Stimulated activated CD4-positive, alpha-beta T cell treated with anti-CD3 and anti-CD28 coated beads, TNF-alpha, amount 100 ng/mL, for 1 hour (primary cell): ENCODE data around the gene CFAP47.
"Not testable (repeated sequence)": the region's sequence is repeated elsewhere in the genome, so short reads cannot be mapped to it uniquely, and the experiment has no call there.

ENCODE experiments used
- DNase-seq, 3 donors: peaks; one replicate each; pipeline ENCODE4 v3.0.0-alpha.2; 2020; ENCODE audit warnings: low read depth in 3 of 3, low spot score in 1 of 3

The CFAP47 gene, protein sequence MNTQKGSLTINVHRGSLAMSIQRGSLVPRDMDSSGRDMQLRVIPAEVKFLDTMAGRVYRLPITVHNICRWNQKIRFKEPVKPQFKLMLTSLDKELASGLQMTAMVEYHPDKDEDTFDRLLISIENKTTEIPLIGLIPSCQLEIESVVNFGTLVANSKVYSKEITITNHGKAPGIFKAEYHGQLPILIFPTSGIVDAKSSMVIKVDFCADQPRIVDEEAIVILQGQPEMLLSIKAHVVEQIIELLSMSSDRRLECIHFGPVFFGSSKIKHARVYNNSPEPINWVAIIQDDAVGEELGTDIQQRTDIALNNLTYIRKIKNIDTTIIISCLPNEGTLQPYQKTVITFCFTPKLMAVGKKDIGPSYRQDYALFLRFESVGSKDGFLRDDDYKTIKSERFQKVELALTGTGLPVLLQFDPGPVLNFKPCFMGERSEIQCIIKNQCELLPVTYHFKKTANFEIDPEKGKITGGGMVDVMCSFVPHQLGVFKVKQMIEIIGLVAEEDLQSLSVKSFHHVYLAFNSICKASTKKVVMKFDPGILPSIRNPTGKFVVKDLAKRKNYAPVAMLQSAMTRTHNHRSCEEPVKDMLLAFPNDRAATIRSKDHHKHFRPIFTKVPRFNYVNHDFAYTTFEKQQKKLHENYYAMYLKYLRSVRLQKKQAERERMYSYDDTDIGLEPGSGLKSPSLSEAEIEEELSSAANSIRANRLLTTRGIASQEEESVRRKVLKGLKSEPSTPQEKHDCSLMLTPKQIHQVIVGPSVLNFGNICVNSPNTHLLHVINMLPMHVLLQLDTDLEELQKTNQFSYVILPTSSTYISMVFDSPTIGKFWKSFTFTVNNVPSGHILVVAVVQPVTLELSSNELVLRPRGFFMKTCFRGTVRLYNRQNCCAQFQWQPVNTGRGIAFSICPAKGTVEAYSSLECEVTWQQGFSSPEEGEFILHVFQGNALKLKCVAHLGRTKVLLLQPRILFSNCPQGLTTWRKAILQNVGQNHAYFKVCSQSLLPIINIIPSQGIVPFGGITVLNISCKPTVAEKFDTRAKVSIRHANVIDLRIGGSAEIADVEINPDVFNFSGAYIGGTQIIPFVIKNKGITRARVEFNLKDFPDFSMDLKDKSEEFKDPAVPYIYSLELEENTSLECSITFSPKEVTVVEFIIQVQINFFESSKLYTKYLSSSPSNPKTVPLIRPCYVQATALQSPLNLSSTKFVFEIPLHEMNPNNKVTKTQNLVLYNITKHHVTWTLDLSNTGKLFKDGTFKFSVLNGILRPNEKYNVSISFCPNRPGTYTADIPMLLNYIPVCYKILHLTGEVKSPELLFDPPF (N-terminal part only)

DNA sequence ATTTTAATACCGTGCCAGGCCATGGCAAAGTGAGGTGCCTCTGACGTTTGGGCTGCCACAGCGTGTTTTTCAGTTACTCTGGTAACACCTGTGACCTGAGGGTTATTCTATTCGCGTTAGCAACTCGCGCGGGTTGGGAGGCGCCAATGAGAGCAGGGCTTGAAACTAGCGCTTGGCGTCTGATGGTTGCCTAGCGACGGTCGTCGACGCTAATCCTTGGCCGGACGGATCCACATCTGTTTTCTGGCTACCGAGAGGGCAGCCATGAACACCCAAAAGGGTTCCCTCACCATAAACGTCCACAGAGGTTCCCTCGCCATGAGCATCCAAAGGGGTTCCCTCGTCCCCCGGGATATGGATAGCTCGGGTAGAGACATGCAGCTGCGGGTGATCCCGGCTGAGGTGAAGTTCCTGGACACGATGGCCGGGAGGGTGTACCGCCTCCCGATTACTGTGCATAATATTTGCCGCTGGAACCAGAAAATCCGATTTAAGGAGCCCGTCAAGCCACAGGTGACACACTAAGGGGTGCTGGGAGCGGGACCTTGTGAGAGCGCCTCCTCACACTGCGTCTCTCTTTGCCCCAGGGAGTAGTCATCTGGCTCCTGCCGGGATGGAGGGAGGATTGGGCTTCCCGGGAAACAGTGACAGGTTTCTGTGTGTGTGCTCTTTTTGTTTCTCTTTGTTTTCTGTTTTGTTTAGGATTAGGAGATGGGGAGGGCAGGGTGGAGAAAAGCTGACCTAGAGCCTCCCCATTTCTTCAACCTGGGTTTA, at the start of gene CFAP47:
CFAP47 (plus strand) TSS at position 199 of the 774 bp plus-strand sequence; CDS start at position 265, 66 bp downstream.
- DNase-seq = no peak

DNA sequence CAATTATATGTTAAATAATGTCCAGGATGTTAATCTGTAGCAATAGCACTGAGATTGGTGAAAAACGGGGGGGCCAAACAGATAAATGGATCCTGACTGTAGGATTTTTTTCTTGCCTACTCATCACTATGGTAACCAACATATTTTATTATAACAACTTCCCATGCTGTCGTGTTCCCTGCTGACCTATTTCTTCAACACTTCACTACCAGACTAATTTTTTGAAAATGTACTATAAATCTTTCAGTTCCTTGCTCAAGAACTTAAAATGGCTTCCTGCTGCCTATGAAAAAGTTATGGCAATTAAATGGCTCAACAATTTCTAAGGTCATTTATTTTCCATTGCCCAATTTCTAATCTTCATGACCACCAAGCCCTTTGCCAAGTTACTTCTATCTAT, 38.9 kb upstream of the CFAP47 start:
- no peak for DNase-seq

DNA sequence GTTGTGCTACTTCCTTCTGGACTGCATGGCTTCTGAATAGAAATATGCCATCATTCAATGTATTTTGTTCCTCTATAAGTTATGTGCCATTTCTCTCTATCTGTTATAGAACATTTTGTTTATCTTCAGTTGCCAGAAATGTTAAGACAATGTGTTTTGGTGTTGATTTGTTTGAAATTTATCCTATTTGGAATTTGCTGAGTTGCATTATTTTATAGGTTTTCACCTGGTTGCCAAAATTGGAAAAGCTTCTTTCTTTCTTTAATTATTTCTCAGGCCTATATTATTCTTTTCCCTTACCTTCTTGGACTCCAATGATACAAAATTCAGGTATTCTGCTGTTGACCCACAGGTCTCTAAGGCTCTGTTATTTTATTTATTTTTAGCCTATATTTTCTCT, 33.4 kb upstream of the CFAP47 start:
- DNase-seq = no peak

DNA sequence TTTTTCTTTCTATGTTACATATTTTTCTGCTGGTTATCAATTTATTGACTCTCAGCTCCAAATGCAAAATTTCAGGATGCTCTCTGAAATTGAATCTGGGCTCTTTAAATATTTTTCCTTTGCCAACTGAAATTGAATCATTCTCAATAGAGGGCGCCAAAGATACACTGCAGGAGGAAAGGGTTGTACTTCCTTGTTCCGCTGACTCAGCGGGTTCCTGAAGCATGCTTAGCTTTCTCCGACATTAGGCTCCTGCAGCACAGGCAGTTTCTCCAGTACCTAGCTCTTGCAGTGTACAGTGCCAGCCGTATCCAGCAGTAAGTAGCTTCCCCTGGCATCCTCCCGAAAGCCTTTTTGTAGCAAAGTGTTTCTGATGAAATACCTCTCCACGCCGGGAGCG, 28.8 kb upstream of the CFAP47 start:
- DNase-seq = no peak

DNA sequence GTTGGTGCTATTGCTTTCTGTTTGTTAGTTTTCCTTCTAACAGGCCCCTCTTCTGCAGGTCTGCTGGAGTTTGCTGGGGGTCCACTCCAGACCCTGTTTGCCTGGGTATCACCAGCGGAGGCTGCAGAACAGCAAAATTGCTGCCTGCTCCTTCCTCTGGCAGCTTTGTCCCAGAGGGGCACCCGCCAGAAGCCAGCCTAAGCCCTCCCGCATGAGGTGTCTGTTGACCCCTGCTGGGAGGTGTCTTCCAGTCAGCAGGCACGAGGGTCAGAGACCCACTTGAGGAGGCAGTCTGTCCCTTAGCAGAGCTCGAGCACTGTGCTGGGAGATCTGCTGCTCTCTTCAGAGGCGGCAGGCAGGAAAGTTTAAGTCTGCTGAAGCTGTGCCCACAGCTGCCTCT, 67.3 kb downstream of the CFAP47 start:
- not testable (repeated sequence) for DNase-seq

DNA sequence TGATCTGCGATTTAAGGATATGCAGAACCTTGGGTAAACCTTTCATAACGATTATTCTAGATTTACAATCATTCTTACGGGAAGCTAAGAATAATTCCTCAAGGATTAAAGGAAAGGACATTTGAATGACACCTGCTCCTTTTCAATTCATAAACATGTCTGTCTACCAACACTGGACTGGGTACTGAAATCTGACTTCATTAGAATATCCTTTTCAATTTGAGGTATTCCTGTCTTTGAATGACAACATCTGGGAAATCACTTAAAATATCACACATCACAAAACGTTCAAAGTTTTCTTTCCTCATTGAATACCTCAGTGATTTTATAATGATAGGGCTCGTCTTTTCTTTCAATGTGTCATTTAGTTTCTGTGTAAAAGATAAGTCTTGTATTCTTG, 87.7 kb downstream of the CFAP47 start:
- DNase-seq = no peak

DNA sequence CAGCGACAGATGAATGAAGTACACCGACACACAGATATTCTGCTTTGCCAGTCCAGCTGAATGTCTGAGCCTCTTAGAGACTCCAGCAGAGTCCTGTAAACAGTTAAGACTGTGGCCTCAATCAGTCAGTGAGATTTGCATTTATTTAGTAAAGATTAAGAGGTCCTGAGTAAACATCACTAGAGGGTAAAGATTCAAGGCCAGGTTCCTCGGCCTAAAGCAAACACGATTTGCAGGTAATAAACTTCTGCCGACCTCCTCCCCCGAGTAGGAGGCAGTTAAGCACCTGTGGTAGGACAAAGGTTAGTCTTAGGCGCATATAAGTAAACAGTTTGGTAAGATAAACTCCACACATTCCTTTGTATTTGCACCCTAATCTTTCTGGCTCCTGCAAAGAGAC, 99.6 kb downstream of the CFAP47 start:
- DNase-seq = no peak

DNA sequence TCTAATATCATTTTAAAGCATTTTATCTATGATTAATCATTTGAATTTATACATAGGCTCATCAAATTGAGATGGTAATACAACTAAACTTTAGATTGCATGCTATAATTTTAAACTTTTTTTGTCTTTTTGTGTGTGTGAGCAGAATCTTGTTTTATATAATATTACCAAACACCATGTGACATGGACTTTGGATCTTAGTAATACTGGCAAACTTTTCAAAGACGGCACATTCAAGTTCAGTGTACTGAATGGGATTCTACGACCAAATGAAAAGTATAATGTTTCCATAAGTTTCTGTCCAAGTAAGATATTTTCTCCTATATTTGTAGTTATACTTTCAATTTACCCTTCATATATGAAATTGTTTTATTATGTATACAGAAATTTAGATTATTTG, 116.0 kb downstream of the CFAP47 start:
- DNase-seq = no peak

DNA sequence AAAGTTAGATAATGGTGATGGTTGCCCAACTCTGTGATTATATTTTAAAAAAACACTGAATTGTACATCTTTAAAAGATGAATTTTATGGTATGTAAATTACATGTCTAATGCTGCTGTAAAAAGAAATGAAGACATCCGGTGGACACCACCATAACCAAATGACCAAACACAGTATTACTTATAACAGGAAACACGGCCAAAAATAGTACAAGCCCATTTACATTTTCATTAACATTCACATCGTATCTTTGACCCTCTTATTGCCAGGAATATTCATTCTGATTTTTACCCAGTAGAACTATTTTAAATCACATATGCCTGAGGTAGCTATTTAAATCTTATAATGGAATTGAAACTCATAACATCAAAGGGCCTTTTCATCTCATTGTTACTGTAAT, 143.2 kb downstream of the CFAP47 start:
- no peak for DNase-seq

DNA sequence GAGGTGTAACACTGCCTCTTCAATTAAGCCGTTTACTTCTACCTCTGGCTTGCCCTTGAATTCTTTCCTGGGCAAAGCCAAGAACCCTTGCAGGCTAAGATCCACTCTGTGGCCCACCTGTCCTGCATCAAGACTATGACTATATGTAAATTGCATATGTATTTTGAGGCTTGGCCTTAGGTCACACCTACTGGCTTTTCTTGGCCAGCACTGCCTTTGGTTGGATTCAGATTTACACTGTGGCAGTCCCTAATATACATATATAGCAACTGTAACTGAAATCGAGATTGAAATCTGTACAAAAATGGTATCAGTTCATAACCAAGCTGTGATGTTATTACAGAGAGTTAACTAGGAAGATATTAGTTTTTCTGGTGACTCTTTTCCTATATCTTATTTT, 151.5 kb downstream of the CFAP47 start:
- DNase-seq = no peak

DNA sequence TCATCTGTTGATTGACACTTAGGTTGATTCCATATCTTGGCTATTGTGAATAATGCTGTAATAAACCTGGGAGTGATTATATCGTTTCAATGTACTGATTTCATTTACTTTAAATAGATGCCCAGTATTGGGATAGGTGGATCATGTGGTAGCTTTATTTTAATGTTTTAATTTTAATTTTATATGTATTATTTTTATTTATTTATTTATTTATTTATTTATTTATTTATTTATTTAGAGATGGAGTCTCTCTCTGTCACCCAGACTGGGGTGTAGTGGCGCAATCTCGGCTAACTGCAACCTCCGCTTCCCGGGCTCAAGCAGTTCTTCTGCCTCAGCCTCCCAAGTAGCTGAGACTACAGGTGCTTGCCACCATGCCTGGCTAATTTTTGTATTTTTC, 155.5 kb downstream of the CFAP47 start:
- DNase-seq = not testable (repeated sequence)

DNA sequence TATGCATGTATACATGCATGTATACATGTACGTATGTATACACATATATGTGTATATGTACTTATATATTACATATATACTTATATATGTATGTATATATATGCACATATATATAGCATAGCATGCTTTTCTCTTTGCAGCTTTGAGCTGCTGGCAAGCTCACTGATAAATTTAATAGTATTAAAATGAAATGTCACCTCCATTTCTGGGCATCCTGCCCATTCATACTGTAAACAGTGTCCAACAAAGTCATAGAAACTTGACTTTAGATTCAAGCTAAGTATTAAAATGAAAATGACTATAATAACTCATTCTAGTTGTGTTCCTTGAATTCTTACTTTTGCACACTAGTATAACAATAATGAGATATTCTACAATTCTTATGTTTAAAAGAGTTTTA, 163.7 kb downstream of the CFAP47 start:
- no peak for DNase-seq

DNA sequence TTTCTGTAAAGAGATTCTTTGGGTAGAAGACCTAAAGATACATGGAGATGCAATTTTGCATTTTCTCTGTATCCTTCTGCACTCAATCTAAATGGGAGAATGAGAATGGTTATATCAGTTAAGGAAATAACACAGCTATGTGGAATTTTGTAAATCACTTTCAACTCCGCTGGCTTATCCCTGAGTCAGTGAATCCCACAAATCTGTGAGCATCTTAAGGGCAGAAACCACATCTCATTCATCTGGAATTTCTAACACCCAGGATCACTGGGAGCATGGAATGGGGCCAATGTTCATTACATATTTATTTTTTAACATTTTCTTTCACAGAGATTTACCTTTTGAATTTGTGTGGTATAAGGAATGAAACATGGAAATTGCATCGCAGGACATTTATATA, 167.8 kb downstream of the CFAP47 start:
- DNase-seq = no peak

DNA sequence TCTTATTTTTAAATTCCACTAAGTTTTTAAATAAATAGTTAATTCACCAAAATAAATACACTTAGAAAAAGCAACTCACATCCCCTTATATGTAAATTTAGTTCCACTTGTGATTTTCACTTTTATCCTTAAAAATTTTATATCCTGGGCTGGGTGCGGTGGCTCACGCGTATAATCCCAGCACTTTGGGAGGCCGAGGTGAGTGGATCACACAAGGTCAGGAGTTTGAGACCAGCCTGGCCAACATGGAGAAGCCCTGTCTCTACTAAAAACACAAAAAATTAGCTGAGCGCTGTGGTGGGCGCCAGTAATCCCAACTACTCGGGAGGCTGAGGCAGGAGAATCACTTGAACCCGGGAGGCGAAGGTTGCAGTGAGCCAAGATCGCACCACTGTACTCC, 169.4 kb downstream of the CFAP47 start:
- not testable (repeated sequence) for DNase-seq

DNA sequence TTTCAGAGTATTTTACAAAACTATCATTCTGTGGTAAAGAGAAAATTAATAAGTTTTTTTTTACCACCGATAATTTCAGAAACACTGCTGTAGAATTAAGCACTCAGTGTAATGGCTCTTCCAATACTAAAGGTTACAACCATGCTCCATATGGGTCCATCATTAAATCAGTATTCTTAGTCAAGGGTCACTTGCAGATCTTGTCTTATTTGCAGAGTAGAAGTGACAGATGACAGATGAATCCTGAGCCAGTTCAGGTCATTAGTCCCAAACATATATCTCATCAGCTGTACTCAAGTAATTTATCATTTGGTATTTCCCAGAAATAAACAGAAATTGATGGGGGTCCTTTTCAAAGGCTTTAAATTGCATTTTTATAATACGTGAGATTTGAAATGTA, 182.9 kb downstream of the CFAP47 start:
- no peak for DNase-seq

DNA sequence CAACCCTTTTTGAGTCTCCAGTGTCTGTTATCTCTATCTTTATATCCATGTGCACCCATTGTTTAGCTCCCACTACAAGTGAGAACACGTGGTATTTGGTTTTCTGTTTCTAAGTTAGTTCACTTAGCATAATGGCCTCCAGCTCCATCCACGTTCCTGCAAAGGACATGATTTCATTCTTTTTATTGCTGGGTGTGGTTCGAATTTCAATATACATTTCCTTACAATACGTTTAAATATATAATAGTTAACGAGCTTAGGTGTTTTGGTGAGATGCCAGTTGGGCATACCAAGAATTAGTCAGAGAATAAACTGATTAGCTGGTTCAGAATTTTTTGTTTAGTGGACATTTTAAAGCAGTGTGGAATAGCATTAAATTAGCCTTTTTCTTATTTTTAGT, 196.7 kb downstream of the CFAP47 start:
- no peak for DNase-seq

DNA sequence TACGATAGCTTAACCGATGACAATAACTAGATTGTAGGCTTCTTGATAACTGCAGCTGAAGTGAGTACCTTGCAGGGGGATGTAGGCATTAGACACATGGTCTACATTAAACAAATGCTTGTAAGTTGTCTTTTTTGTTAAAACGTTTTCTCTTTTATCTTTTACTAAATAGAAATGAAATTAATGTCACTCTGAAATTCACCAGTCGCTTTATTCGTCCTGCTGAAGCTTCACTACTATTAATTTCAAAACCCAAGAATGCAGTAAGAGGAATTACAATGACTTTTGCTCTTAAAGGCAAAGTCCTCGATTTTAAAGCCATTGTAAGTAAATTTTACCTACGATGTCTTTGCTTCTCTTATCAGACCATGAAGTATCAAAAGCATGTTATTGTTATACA, 239.7 kb downstream of the CFAP47 start:
- no peak for DNase-seq

DNA sequence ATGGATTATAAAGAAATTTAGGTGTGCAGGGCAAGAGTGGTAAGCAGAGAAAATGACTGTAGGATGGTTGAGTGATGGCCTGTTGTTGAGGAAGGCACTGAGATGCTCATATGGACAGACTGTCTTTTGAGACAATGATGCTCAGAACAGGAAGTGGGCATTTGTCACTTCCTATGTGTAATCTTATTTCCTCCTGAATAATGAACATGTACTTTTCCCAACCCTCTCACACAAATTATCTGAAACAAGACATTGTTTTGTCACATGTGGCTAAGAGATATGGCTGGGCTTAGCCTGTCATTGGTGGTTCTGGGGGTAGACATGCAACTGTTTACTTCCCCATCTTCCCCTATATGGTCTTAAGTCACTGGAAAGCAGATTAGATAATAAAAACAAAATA, 240.5 kb downstream of the CFAP47 start:
- no peak for DNase-seq

DNA sequence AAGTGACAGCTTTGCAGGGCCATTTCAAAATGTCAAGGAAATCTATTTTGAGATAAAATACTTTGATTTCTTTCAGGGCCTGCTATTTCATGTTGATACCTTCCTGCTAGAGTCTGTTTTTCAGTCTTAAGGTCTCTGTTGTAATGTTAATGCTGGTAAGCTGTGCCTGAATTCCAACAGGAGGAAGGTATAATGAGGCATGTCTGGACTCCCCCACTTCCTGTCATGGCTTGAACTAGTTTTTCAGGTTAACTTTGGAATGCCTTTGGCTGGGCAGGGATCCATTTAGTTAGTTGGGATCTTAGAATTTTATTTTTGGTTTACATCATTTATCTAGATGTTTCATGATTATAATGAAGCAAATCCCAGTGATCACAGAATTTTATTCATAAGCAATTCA, 279.0 kb downstream of the CFAP47 start:
- DNase-seq = no peak

DNA sequence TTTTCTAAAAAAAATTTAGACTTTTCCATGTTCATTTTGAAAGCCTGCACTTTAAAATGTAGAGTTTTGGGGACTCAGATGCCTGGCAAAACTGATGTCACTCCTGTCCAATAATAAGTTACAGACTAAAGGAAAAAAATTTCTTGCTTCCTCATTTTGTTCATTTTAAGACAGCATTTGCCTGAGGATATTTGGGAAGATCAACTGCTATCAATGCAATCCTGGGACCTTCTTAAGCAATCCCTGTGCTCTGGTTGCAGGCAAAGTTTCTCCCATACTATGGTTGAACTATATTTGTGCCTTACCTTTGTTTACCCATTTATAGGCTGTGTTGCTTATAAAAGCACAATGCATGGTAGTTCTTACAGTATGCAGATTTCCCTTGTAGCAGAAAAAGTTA, 280.4 kb downstream of the CFAP47 start:
- DNase-seq = no peak

DNA sequence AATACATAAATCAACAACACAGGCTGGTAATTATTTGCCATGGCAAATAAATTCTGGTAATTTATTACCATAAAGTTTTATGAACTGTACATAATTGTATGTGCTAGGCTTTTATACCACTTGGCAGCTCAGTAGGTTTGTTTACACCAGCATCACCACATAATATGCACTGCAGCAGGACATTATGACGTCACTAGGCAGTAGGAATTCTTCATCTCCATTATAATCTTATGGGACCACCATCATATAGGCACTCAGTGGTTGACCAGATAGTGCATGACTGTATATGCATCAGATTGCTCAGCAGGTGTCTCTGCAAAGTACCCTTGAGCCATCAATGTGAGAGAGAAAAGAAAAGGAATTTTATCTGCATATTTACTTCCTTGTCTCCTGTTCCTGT, 295.4 kb downstream of the CFAP47 start:
- DNase-seq = no peak
